Hindlimb muscle (tissue), 1 donor: Measurements from ENCODE around the gene TBXAS1. TPM values are rescaled to one million over a fixed set of nuclear protein-coding genes. Genes with fewer than 3 reads are reported as not detected.

Experiments
- DNase-seq: peaks from one replicate; pipeline ENCODE4 v3.0.0-alpha.2; 2013
- polyA plus RNA-seq: library from polyadenylated mRNA; unstranded; fragments of 120-200 nt; gene quantifications from one replicate; pipeline ENCODE4 v1.2.1, GENCODE V29; 2013; ENCODE audit not compliant: insufficient read length

TBXAS1 gene
- 6.4 TPM for polyA plus RNA-seq

GRCh38 chr7:139829025-139829774, at the start of gene TBXAS1:
Gene TBXAS1, plus strand, starts transcription at chr7:139829264. Its CDS starts 127 bp downstream, at chr7:139829391.
- DNase-seq = peak; percentile 15

- DNase-seq = no peak
Observed at GRCh38 chr7:139782932-139783331, 46.1 kb upstream of the TBXAS1 start.

- no peak for DNase-seq
Observed at GRCh38 chr7:139783647-139784385, 45.2 kb upstream of the TBXAS1 start.

DNA sequence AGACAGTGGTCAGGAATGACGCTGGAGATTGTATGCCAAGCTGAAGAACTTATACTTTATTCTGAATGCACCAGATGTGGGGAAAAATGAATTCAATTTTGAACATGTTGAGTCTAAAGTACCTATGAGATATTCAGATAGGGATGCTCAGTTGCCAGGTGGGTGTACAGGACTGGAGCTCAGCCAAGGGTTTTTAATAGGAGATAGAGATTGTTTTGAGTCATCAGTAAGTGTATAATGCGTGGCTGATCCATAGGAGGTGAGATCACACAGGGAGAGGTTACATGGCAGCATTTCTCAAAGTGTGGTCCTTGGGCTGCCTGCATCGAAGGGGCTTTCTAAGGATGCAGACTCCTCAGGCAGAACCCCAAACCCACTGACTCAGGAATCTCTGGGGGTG, 44.4 kb upstream of the TBXAS1 start:
- no peak for DNase-seq

- no peak for DNase-seq
Observed at GRCh38 chr7:139791316-139791715, 37.7 kb upstream of the TBXAS1 start.

GRCh38 chr7:139797607-139798006, 31.5 kb upstream of the TBXAS1 start:
- DNase-seq = no peak

DNA sequence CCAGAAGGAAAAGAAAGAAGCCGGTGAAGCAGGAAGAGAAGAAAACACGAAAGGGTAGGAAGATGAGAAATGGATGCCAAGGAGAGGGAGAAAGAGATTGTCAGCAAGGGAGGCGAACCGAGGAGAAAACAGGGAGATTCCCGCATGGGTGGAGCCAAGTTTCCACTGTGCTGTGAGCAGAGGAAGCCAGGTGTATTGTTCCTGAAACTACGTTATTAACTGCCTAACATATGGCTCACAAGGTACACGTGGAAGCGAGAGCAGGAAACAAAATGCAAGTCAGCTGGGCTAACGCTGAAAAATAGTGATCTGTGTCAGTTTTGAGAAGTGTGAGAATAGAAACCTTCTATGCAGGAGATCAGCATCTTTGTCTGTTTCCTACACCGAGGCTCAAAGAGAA, 30.8 kb upstream of the TBXAS1 start:
- DNase-seq = no peak

- DNase-seq = no peak
Observed at GRCh38 chr7:139798892-139799291, 30.2 kb upstream of the TBXAS1 start.

- DNase-seq = no peak
Observed at GRCh38 chr7:139799586-139799985, 29.5 kb upstream of the TBXAS1 start.

- no peak for DNase-seq
Observed at GRCh38 chr7:139804571-139804970, 24.5 kb upstream of the TBXAS1 start.

DNA sequence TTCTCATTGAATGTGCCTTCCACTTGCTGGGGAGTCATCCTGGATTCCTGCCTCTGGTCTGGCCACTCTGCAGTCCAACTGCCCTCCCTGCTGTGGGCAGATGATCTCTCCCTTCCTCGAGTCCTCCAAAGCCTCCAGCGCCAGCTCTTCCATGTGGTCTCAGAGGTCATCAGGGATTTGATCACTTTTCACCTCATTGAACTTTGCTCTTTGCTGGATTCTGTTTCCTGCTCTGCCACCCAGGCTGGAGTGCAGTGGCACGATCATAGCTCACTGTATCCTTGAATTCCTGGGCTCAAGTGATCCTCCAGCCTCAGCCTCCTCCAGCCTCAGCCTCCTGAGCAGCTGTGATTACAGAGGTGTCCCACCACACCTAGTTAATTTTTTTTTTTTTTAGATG, 22.1 kb upstream of the TBXAS1 start:
- no peak for DNase-seq

DNA sequence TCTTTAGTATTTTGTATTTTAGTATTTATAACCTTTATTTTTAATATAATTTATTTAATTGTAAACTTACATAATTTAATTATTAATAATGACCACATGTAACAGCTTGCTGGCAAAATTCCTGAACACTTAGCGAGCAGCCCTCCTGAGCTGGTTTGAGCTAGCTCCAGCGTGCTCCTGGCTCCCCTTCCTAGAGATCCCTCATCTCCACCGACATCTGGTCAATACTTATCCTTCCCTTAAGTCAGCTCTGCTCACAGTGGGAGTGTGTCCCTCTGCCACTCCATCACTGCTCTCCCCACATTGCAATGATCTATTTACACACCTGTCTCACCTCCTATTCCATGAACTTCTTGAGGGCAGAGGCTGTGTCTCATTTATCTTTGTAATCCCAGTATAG, 20.6 kb upstream of the TBXAS1 start:
- no peak for DNase-seq

DNA sequence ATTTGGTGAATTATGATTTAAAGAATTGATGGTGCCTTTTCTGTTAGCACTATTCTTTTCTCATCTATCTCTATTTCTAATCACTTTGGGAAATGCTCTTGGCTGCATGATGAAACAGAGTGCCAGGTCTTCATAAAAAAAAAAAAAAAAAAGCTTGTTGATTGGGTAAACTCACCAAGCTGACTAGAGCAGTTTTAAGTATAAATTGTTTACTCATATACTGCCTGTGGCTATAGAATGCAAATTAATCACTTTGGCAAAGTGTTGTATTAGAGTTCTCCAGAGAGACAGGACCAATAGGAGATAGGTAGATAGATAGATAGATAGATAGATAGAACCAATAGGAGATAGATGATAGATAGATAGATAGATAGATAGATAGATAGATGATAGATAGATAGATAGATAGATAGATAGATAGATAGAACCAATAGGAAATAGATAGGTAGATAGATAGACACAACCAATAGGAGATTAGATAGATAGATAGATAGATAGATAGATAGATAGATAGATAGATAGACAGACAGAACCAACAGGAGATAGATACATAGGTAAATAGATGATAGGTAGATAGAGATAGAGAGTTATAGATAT, 20.1 kb upstream of the TBXAS1 start:
- no peak for DNase-seq

DNA sequence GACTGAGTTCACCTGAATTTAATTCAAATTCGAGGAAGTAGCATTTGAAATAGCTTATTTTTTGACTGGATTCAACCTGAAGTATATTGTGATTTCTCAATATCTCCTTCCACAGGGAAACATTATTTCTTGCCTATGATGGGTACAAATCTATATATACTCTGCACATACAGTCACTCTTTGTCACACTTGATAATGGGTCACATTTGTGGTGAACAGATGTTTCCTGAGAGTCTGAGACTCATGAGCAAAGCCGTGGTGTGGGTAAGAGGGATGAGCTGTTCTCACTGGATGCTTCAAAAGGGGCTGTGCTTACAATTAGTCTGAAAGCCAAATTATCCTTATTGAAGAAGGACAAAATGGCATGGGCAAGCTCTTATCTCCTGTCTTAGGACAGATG, 18.0 kb upstream of the TBXAS1 start:
- no peak for DNase-seq

DNA sequence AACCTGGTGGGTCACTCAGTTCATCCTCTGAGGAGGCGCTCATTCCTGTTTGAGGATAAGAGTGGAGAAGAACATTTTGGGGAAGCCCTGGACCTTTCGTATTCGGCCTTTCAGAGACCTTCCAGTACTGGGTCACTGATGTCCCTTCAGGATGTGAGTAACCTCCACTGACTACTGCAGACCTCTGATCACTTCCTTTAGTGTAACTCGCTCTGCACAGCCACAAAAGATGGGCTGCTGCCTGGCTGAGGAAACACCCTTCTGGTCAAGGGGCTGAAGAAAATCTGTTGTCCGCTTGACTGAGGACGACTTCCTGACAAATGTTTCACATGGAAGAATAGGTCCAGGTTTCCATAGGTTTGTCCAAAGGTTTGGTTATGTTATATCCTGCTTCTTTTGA, 15.9 kb upstream of the TBXAS1 start:
- DNase-seq = no peak

DNA sequence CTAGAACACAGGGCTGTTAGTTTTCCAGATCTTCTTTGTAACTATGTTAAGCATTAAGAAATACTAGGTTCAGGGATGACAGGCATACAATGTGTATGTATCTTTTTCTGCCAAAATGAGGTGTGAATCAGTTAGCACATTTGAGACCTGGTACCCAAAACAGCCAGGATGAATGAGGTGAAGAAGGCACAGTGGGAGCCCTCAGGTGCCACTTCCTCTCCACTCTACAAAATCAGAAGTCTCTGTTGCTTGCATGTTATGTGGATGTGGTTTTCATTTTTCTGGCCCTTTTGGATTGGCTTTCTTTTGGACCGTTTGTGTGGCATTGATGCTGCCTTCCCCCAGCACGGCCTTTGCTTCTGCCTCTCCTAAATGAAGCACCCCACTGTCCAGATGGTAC, 15.4 kb upstream of the TBXAS1 start:
- no peak for DNase-seq

GRCh38 chr7:139817249-139817648, 11.8 kb upstream of the TBXAS1 start:
- no peak for DNase-seq

GRCh38 chr7:139820089-139820488, 9.0 kb upstream of the TBXAS1 start:
- DNase-seq = no peak

GRCh38 chr7:139821349-139822105, 7.5 kb upstream of the TBXAS1 start:
- DNase-seq = no peak

- no peak for DNase-seq
Observed at GRCh38 chr7:139822855-139823254, 6.2 kb upstream of the TBXAS1 start.

GRCh38 chr7:139823959-139824521, 5.0 kb upstream of the TBXAS1 start:
- no peak for DNase-seq

- DNase-seq = no peak
Observed at GRCh38 chr7:139825666-139826290, 3.3 kb upstream of the TBXAS1 start.
